Gastroesophageal sphincter (tissue), 4 donors: ENCODE data around the gene ACBD6. TPM values are rescaled to one million over a fixed set of nuclear protein-coding genes. Genes with fewer than 3 reads are reported as not detected.

ENCODE experiments used
- ATAC-seq: fragments of 150-250 bp; one replicate; pipeline ENCODE4 v1.9.1; 2016; ENCODE audit warnings: mild to moderate bottlenecking, moderate library complexity
- H3K27ac ChIP-seq, 4 donors: fragments of 200-600 bp; sonication (generic) in 3 of 4; 1 replicate in 3 of 4; 2 replicates in 1 of 4; pipeline ENCODE4 v1.5.1; 2016 to 2019
- H3K27me3 ChIP-seq: fragments of 200-600 bp; sonication (generic); one replicate; pipeline ENCODE4 v1.5.1; 2019
- H3K36me3 ChIP-seq, 2 donors: fragments of 200-600 bp; sonication (generic); one replicate each; pipeline ENCODE4 v1.5.1; 2019; ENCODE audit warnings: control low read depth in 1 of 2
- H3K4me1 ChIP-seq, 3 donors: fragments of 200-600 bp; sonication (generic); 1 replicate in 2 of 3; 2 replicates in 1 of 3; pipeline ENCODE4 v1.5.1; 2016 to 2019; ENCODE audit warnings: control low read depth in 2 of 3
- H3K4me3 ChIP-seq, 2 donors: fragments of 200-600 bp; sonication (generic); one replicate each; pipeline ENCODE4 v1.5.1; 2019; ENCODE audit warnings: mild to moderate bottlenecking in 1 of 2, moderate library complexity in 1 of 2
- H3K9me3 ChIP-seq, 3 donors: fragments of 200-600 bp; sonication (generic); one replicate each; pipeline ENCODE4 v1.5.1; 2017 to 2019; ENCODE audit warnings: control low read depth in 2 of 3
- EP300 ChIP-seq: sonication (generic); formaldehyde crosslinking; IDR thresholded peaks from one replicate; pipeline ENCODE4 v1.6.1; 2017; ENCODE audit warnings: antibody characterized with exemption, mild to moderate bottlenecking
- POLR2A ChIP-seq, 2 donors: fragments of 450-650 bp; IDR thresholded peaks; one replicate each; pipeline ENCODE4 v1.6.1; 2017; ENCODE audit warnings: antibody characterized with exemption in 2 of 2, mild to moderate bottlenecking in 2 of 2, moderate library complexity in 1 of 2
- POLR2AphosphoS5 ChIP-seq: sonication (generic); formaldehyde crosslinking; IDR thresholded peaks from one replicate; pipeline ENCODE4 v1.6.1; 2017; ENCODE audit warnings: antibody characterized with exemption
- WGBS, 2 donors: methylation state at CpG; one replicate each; pipeline ENCODE4 v1.1.5; 2018; ENCODE audit warnings: low coverage in 1 of 2; 5-methylcytosine and 5-hydroxymethylcytosine counted together
- total RNA-seq, 4 donors: library from RNA; depleted of rRNA; stranded (reverse); fragments of >200 nt; gene quantifications; one replicate each; pipeline ENCODE4 v1.1.0, GENCODE V29; 2016
- TF ChIP-seq, protein P1 (sequence below), 4 experiments: fragments of 200-600 bp in 2 of 4; fragments of 450-650 bp in 2 of 4; sonication (generic) in 1 of 4; IDR thresholded peaks; one replicate each; pipeline ENCODE4 v1.5.1; 2017 to 2019; ENCODE audit warnings: antibody characterized with exemption in 4 of 4, mild to moderate bottlenecking in 2 of 4, moderate library complexity in 2 of 4

ACBD6 gene
- total RNA-seq, 4 donors from 2014 or later: 27.1 to 41.3 (median 39.7) TPM

GRCh38 chr1:180387413-180387812, 115.0 kb downstream of the ACBD6 start:
- H3K9me3 ChIP-seq: peaks cover 0 to 36% (median 0%) of the 10 kb centered on the region in 3 donors
- H3K4me3 ChIP-seq: no peak overlapping the region
- ATAC-seq: no peak
- WGBS, 2 donors: 100% methylated on average over 1 of the region's 1 CpG; no CpG with 5 or more reads in 1 of the 2 donors
- H3K36me3 ChIP-seq: no peaks in the 10 kb centered on the region
- H3K4me1 ChIP-seq: no peaks in the 10 kb centered on the region
- TF ChIP-seq, protein P1, sequence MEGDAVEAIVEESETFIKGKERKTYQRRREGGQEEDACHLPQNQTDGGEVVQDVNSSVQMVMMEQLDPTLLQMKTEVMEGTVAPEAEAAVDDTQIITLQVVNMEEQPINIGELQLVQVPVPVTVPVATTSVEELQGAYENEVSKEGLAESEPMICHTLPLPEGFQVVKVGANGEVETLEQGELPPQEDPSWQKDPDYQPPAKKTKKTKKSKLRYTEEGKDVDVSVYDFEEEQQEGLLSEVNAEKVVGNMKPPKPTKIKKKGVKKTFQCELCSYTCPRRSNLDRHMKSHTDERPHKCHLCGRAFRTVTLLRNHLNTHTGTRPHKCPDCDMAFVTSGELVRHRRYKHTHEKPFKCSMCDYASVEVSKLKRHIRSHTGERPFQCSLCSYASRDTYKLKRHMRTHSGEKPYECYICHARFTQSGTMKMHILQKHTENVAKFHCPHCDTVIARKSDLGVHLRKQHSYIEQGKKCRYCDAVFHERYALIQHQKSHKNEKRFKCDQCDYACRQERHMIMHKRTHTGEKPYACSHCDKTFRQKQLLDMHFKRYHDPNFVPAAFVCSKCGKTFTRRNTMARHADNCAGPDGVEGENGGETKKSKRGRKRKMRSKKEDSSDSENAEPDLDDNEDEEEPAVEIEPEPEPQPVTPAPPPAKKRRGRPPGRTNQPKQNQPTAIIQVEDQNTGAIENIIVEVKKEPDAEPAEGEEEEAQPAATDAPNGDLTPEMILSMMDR (IDR thresholded peaks at IDR 0.05): no peak
- no peak for TF ChIP-seq EP300
- no peak for TF ChIP-seq POLR2A (IDR thresholded peaks at IDR 0.05)
- TF ChIP-seq POLR2AphosphoS5: no peak
- no peak overlapping the region for H3K27ac ChIP-seq
- no peaks in the 10 kb centered on the region for H3K27me3 ChIP-seq

DNA sequence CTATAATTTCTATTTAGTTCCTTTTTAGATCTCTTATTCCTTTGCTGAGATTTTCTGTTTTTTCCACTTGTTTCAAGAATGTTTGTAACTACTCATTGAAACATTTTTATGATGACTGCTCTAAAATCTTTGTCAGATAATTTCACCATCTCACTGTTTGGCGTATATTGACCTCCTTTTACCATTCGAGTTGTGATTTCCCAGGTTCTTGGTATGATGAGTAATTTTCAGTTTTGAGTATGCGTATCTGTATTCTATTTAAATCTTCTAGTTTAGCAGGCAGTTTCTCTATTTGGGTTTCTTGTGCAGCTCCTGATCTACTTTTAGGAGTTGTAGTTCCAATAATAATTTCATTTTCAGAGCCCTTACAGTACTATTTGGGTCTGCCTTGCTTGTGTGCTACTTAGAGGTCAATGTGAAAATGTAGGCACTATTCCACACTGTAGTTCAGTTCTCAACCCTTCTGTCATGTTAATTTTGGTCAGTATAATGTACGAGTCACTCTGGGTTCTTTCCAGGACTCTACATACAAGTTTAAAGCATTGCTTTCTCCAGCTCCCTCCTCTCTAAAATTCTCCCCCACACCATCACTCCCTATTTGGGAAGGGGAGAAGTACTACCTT, 115.5 kb downstream of the ACBD6 start:
- 89 to 90% methylated on average over 3 to 4 of the region's 4 CpGs for WGBS, 2 donors
- H3K9me3 ChIP-seq: peaks cover 0 to 38% (median 0%) of the 10 kb centered on the region in 3 donors
- no peak overlapping the region for H3K27ac ChIP-seq
- TF ChIP-seq POLR2AphosphoS5 (no peak), EP300 (no peak), POLR2A (IDR thresholded peaks at IDR 0.05) (no peak)
- TF ChIP-seq, protein P1 (IDR thresholded peaks at IDR 0.05): no peak
- H3K4me1 ChIP-seq: no peaks in the 10 kb centered on the region
- no peaks in the 10 kb centered on the region for H3K36me3 ChIP-seq
- no peaks in the 10 kb centered on the region for H3K27me3 ChIP-seq
- ATAC-seq: no peak
- H3K4me3 ChIP-seq: no peak overlapping the region

DNA sequence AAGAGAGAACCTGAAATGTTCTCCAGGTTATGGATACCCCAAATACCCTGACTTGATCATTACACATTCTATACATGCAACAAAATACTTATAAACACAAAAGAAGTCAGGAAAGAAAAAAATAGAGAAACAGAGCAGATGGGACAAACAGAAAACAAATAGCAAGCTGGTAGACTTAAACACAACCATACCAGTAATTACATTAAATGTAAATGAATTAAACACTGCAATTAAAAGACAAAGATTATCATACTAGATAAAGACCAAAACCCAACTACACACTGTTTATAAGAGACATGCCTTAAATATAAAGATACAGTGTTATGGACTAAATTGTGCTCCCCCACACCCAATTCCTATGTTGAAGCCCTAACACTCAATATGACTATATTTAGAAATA, 117.2 kb downstream of the ACBD6 start:
- H3K9me3 ChIP-seq: peaks cover 0 to 56% (median 0%) of the 10 kb centered on the region in 3 donors
- H3K27ac ChIP-seq: no peak overlapping the region
- H3K27me3 ChIP-seq: no peaks in the 10 kb centered on the region
- no peaks in the 10 kb centered on the region for H3K4me1 ChIP-seq
- H3K4me3 ChIP-seq: no peak overlapping the region
- H3K36me3 ChIP-seq: no peaks in the 10 kb centered on the region
- TF ChIP-seq EP300 (no peak), POLR2A (IDR thresholded peaks at IDR 0.05) (no peak)
- TF ChIP-seq, protein P1 (IDR thresholded peaks at IDR 0.05): no peak
- ATAC-seq: no peak

DNA sequence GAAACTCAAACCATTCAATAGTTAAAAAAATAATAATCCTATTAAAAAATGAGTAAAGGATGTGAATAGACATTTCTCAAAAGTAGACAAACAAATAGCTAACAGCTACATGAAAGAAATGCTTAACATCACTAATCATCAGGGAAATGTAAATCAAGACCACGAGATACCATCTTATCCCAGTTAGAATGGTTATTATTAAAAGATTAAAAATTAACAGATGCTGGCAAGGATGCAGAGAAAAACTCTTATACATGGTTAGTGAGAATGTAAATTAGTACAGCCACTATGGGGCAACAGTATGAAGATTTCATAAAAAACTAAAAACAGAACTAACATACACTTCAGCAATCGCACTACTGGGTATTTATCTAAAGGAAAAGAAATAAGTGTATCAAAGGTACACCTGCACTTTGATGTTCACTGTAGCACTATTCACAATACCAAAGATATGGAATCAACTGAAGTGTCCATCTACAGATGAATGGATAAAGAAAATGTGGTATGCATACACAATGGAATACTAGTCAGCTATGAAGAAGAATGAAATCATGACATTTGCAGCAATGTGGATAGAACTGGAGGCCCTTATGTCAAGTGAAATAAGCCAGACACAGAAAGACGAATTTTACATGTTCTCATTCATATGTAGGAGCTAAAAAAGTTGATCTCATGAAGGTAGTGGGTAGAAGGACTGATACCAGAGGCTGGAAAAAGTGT, 117.9 kb downstream of the ACBD6 start:
- no peaks in the 10 kb centered on the region for H3K36me3 ChIP-seq
- peaks cover 0 to 63% (median 0%) of the 10 kb centered on the region in 3 donors for H3K9me3 ChIP-seq
- no peak for TF ChIP-seq POLR2AphosphoS5
- no peak for TF ChIP-seq POLR2A (IDR thresholded peaks at IDR 0.05)
- TF ChIP-seq, protein P1 (IDR thresholded peaks at IDR 0.05): no peak
- no peak for TF ChIP-seq EP300
- no peak overlapping the region for H3K4me3 ChIP-seq
- 93 to 98% methylated on average over 3 of the region's 3 CpGs for WGBS, 2 donors
- no peak for ATAC-seq
- no peaks in the 10 kb centered on the region for H3K4me1 ChIP-seq
- H3K27me3 ChIP-seq: no peaks in the 10 kb centered on the region
- no peak overlapping the region for H3K27ac ChIP-seq
